HG02678 (cell line): ENCODE measurements around the gene SLC17A3.

Source experiments
- ATAC-seq: cut with Tn5 transposase; IDR thresholded peaks from one replicate; pipeline ENCODE4 v1.9.1; 2021; ENCODE audit warnings: mild to moderate bottlenecking, moderate library complexity; ENCODE audit not compliant: unreplicated experiment

Gene SLC17A3

GRCh38 chr6:25892877-25893276 lies 18.8 kb upstream of the SLC17A3 start:
- no peak for ATAC-seq

- no peak for ATAC-seq
These were observed 16.1 kb upstream of the SLC17A3 start for GRCh38 chr6:25889877-25890853.

GRCh38 chr6:25888626-25889025 lies 14.6 kb upstream of the SLC17A3 start:
- ATAC-seq = no peak

- no peak for ATAC-seq
These were observed 12.0 kb upstream of the SLC17A3 start for GRCh38 chr6:25886066-25886465.

- no peak for ATAC-seq
These were observed 9.9 kb upstream of the SLC17A3 start for GRCh38 chr6:25883991-25884390.

GRCh38 chr6:25883536-25883935 lies 9.5 kb upstream of the SLC17A3 start:
- ATAC-seq = no peak

- ATAC-seq = no peak
These were observed 8.0 kb upstream of the SLC17A3 start for GRCh38 chr6:25882051-25882496.

GRCh38 chr6:25880601-25881000 lies 6.6 kb upstream of the SLC17A3 start:
- no peak for ATAC-seq

- ATAC-seq = no peak
These were observed 4.8 kb upstream of the SLC17A3 start for GRCh38 chr6:25878721-25879322.

GRCh38 chr6:25875926-25876602 lies 2.0 kb upstream of the SLC17A3 start:
- ATAC-seq = no peak

- no peak for ATAC-seq
These were observed 1.5 kb upstream of the SLC17A3 start for GRCh38 chr6:25875563-25875905.

GRCh38 chr6:25874822-25875562 lies 949 bp upstream of the SLC17A3 start:
- no peak for ATAC-seq

GRCh38 chr6:25872814-25873213 lies 1.2 kb downstream of the SLC17A3 start:
- no peak for ATAC-seq

GRCh38 chr6:25869840-25870239 lies 4.2 kb downstream of the SLC17A3 start:
- ATAC-seq = no peak

GRCh38 chr6:25868436-25869183 lies 5.4 kb downstream of the SLC17A3 start:
- ATAC-seq = no peak

GRCh38 chr6:25866011-25866410 lies 8.0 kb downstream of the SLC17A3 start:
- no peak for ATAC-seq

GRCh38 chr6:25863360-25863759 lies 10.7 kb downstream of the SLC17A3 start:
- ATAC-seq = no peak

- ATAC-seq = no peak
These were observed 11.8 kb downstream of the SLC17A3 start for GRCh38 chr6:25862199-25862598.

GRCh38 chr6:25852756-25853155 lies 21.3 kb downstream of the SLC17A3 start:
- no peak for ATAC-seq

GRCh38 chr6:25851961-25852360 lies 22.1 kb downstream of the SLC17A3 start:
- ATAC-seq = no peak
